22Rv1 (cell line): ENCODE measurements around the gene LARP4.

Source experiments
- ZFX ChIP-seq: fragments of 450-650 bp; IDR thresholded peaks from 2 replicates; pipeline ENCODE4 v1.6.1; 2017; ENCODE audit warnings: antibody characterized with exemption, borderline replicate concordance
- TF ChIP-seq, protein P1 (sequence below): fragments of 450-650 bp; IDR thresholded peaks from 2 replicates; pipeline ENCODE4 v1.5.1; 2017; ENCODE audit warnings: mild to moderate bottlenecking

DNA sequence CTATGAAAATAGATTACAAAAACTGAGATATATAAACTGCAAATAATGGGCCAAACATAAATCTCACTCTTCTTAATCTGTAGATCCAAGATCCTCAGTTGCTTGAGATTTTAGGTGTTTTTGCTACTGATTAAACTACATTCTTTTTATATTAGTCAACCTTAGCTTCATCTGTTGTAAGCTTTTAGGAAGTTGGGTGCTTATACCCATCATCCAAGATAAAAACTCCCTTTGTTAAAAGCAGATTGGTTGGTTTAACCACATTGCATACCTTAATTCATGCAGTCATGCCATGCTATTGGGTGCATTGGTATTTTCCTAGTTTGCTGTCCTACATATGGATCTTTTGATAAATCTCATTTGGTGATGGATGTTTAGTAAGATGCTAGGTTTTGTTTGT, 57.9 kb downstream of the LARP4 start:
- TF ChIP-seq, protein P1, sequence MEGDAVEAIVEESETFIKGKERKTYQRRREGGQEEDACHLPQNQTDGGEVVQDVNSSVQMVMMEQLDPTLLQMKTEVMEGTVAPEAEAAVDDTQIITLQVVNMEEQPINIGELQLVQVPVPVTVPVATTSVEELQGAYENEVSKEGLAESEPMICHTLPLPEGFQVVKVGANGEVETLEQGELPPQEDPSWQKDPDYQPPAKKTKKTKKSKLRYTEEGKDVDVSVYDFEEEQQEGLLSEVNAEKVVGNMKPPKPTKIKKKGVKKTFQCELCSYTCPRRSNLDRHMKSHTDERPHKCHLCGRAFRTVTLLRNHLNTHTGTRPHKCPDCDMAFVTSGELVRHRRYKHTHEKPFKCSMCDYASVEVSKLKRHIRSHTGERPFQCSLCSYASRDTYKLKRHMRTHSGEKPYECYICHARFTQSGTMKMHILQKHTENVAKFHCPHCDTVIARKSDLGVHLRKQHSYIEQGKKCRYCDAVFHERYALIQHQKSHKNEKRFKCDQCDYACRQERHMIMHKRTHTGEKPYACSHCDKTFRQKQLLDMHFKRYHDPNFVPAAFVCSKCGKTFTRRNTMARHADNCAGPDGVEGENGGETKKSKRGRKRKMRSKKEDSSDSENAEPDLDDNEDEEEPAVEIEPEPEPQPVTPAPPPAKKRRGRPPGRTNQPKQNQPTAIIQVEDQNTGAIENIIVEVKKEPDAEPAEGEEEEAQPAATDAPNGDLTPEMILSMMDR: no peak
- no peak for TF ChIP-seq ZFX
